ENCODE results near the gene GNA14.

GNA14 gene

DNA sequence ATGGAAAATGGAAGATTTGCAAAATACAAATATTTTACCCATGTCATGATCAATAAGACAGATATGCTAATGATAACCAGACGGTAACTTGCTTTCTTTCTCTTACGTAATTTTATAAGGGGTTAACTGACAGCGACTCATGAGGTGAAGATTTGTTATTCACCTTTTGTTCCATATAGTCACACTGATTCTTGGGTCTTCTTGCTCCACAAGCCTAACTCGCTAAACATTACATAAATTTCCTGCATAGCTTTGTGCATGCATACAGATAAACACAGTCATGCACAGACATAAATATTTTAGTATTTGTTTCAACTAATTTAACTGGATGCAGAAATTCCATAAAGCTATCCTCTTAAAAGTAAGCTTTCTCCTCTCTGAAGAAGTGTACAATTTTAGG is 244.9 kb downstream of the GNA14 start:
- no peak overlapping the region for H3K4me3 ChIP-seq (ENCODE audit: low read depth, low read length)
- no peaks in the 10 kb centered on the region for H3K9me3 ChIP-seq (ENCODE audit: control insufficient read depth, insufficient read depth, low read depth, low read length)
- CTCF ChIA-PET = no interaction called here
- TF ChIP-seq ZBTB21 (tag by site-specific recombination; IDR thresholded peaks at IDR 0.05) (no peak), ZNF596 (tag by site-specific recombination; IDR thresholded peaks at IDR 0.05) (no peak), SETDB1 (IDR thresholded peaks at IDR 0.05; ENCODE audit: insufficient read length, low read length) (no peak), SCRT1 (tag by site-specific recombination; IDR thresholded peaks at IDR 0.05; ENCODE audit: borderline replicate concordance) (no peak), ZBTB20 (tag by site-specific recombination; IDR thresholded peaks at IDR 0.05) (no peak), ZXDB (tag by site-specific recombination; IDR thresholded peaks at IDR 0.05) (no peak), ZNF354C (tag by site-specific recombination; IDR thresholded peaks at IDR 0.05; ENCODE audit: borderline replicate concordance, low read depth) (no peak)
- TF ChIP-seq, protein P1, sequence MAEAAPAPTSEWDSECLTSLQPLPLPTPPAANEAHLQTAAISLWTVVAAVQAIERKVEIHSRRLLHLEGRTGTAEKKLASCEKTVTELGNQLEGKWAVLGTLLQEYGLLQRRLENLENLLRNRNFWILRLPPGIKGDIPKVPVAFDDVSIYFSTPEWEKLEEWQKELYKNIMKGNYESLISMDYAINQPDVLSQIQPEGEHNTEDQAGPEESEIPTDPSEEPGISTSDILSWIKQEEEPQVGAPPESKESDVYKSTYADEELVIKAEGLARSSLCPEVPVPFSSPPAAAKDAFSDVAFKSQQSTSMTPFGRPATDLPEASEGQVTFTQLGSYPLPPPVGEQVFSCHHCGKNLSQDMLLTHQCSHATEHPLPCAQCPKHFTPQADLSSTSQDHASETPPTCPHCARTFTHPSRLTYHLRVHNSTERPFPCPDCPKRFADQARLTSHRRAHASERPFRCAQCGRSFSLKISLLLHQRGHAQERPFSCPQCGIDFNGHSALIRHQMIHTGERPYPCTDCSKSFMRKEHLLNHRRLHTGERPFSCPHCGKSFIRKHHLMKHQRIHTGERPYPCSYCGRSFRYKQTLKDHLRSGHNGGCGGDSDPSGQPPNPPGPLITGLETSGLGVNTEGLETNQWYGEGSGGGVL (tag by site-specific recombination; IDR thresholded peaks at IDR 0.05) = no peak
- TF ChIP-seq, protein P2, sequence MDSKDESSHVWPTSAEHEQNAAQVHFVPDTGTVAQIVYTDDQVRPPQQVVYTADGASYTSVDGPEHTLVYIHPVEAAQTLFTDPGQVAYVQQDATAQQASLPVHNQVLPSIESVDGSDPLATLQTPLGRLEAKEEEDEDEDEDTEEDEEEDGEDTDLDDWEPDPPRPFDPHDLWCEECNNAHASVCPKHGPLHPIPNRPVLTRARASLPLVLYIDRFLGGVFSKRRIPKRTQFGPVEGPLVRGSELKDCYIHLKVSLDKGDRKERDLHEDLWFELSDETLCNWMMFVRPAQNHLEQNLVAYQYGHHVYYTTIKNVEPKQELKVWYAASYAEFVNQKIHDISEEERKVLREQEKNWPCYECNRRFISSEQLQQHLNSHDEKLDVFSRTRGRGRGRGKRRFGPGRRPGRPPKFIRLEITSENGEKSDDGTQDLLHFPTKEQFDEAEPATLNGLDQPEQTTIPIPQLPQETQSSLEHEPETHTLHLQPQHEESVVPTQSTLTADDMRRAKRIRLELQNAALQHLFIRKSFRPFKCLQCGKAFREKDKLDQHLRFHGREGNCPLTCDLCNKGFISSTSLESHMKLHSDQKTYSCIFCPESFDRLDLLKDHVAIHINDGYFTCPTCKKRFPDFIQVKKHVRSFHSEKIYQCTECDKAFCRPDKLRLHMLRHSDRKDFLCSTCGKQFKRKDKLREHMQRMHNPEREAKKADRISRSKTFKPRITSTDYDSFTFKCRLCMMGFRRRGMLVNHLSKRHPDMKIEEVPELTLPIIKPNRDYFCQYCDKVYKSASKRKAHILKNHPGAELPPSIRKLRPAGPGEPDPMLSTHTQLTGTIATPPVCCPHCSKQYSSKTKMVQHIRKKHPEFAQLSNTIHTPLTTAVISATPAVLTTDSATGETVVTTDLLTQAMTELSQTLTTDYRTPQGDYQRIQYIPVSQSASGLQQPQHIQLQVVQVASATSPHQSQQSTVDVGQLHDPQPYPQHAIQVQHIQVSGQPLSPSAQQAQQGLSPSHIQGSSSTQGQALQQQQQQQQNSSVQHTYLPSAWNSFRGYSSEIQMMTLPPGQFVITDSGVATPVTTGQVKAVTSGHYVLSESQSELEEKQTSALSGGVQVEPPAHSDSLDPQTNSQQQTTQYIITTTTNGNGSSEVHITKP (tag by site-specific recombination; IDR thresholded peaks at IDR 0.05) = no peak
- TF ChIP-seq, protein P3, sequence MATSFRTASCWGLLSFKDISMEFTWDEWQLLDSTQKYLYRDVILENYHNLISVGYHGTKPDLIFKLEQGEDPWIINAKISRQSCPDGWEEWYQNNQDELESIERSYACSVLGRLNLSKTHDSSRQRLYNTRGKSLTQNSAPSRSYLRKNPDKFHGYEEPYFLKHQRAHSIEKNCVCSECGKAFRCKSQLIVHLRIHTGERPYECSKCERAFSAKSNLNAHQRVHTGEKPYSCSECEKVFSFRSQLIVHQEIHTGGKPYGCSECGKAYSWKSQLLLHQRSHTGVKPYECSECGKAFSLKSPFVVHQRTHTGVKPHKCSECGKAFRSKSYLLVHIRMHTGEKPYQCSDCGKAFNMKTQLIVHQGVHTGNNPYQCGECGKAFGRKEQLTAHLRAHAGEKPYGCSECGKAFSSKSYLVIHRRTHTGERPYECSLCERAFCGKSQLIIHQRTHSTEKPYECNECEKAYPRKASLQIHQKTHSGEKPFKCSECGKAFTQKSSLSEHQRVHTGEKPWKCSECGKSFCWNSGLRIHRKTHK (tag by site-specific recombination; IDR thresholded peaks at IDR 0.05) = no peak
- TF ChIP-seq, protein P4, sequence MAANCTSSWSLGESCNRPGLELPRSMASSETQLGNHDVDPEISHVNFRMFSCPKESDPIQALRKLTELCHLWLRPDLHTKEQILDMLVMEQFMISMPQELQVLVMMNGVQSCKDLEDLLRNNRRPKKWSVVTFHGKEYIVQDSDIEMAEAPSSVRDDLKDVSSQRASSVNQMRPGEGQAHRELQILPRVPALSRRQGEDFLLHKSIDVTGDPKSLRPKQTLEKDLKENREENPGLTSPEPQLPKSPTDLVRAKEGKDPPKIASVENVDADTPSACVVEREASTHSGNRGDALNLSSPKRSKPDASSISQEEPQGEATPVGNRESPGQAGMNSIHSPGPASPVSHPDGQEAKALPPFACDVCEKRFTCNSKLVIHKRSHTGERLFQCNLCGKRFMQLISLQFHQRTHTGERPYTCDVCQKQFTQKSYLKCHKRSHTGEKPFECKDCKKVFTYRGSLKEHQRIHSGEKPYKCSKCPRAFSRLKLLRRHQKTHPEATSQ (tag by site-specific recombination; IDR thresholded peaks at IDR 0.05) = no peak
- TF ChIP-seq, protein P5, sequence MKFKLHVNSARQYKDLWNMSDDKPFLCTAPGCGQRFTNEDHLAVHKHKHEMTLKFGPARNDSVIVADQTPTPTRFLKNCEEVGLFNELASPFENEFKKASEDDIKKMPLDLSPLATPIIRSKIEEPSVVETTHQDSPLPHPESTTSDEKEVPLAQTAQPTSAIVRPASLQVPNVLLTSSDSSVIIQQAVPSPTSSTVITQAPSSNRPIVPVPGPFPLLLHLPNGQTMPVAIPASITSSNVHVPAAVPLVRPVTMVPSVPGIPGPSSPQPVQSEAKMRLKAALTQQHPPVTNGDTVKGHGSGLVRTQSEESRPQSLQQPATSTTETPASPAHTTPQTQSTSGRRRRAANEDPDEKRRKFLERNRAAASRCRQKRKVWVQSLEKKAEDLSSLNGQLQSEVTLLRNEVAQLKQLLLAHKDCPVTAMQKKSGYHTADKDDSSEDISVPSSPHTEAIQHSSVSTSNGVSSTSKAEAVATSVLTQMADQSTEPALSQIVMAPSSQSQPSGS (tag by site-specific recombination; IDR thresholded peaks at IDR 0.05; ENCODE audit: low read depth) = no peak
- TF ChIP-seq, protein P6, sequence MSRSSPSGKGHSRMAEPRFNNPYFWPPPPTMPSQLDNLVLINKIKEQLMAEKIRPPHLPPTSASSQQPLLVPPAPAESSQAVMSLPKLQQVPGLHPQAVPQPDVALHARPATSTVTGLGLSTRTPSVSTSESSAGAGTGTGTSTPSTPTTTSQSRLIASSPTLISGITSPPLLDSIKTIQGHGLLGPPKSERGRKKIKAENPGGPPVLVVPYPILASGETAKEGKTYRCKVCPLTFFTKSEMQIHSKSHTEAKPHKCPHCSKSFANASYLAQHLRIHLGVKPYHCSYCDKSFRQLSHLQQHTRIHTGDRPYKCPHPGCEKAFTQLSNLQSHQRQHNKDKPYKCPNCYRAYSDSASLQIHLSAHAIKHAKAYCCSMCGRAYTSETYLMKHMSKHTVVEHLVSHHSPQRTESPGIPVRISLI (tag by site-specific recombination; IDR thresholded peaks at IDR 0.05) = no peak
- POLR2A ChIA-PET = interaction anchor here (0.6 kb wide), 1 partner anchor 319 kb away, joined by 3 read pairs; no protein-coding TSS in a partner anchor
- H3K36me3 ChIP-seq (ENCODE audit: control insufficient read depth in 2 of 2, insufficient read depth in 1 of 2, low read length in 2 of 2) = peaks cover 0 to 29% of the 10 kb centered on the region in 2 experiments; a peak in 2 of 3 replicates
- no peaks in the 10 kb centered on the region for H3K4me1 ChIP-seq (ENCODE audit: control insufficient read depth, insufficient read depth, low read length)
- H3K27ac ChIP-seq (ENCODE audit: extremely low read depth, low read depth, low read length) = no peak overlapping the region

DNA sequence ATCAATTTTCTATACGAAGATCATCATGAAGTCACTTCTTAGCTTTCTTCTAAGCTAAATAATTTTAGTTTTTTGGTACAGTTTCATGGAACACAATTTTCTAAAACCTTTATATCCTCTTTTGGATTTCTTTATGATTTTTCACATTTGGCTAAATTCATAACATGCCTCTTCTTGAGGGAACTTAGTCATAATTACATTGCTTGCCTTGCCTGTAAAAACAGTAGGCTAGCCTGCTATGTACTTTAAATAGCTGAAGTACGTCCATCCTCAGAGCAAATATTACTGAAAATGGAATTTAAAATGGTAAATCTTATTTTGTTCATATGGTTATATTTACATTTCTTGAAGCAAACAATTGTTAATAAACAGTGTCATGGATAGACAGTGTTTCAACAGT is 245.8 kb downstream of the GNA14 start:
- Histone ChIP-seq H3K4me1 (ENCODE audit: control insufficient read depth, insufficient read depth, low read length) (no peaks in the 10 kb centered on the region), H3K9me3 (ENCODE audit: control insufficient read depth, insufficient read depth, low read depth, low read length) (no peaks in the 10 kb centered on the region), H3K4me3 (ENCODE audit: low read depth, low read length) (no peak overlapping the region), H3K27ac (ENCODE audit: extremely low read depth, low read depth, low read length) (no peak overlapping the region), H3K36me3 (ENCODE audit: control insufficient read depth in 2 of 2, insufficient read depth in 1 of 2, low read length in 2 of 2) (peaks cover 0 to 20% of the 10 kb centered on the region in 2 experiments; a peak in 2 of 3 replicates)
- TF ChIP-seq KLF1 (tag by site-specific recombination; IDR thresholded peaks at IDR 0.05) = no peak
- TF ChIP-seq ZNF521 (tag by site-specific recombination; IDR thresholded peaks at IDR 0.05) = no peak
- TF ChIP-seq ZNF624 (tag by site-specific recombination; IDR thresholded peaks at IDR 0.05) = no peak
- TF ChIP-seq ZNF239 (tag by site-specific recombination; IDR thresholded peaks at IDR 0.05) = no peak
- TF ChIP-seq GLI4 (tag by site-specific recombination; IDR thresholded peaks at IDR 0.05) = no peak
- POLR2A ChIA-PET = no interaction called here
- CTCF ChIA-PET = no interaction called here
